H1 (cell line): ENCODE measurements around the gene MRPL42. TPM values are rescaled to one million over a fixed set of nuclear protein-coding genes. Genes with fewer than 3 reads are reported as not detected.

Experiments
- CTCF ChIA-PET: fragments of 300-600 bp; sonication (Branson Sonifier 250); formaldehyde crosslinking; loops from one replicate; lab custom pipeline; 2021; ENCODE audit not compliant: partially characterized antibody; lab: Charles Lee
- POLR2A ChIA-PET: fragments of 300-600 bp; sonication (Branson Sonifier 250); formaldehyde crosslinking; loops from one replicate; lab custom pipeline; 2021; ENCODE audit warnings: inconsistent platforms; ENCODE audit not compliant: partially characterized antibody; lab: Charles Lee
- DNase-seq, 2 experiments: peaks; one replicate each; pipeline versions ENCODE4 v3.0.0 to v3.0.0-alpha.2; 2010 to 2022; ENCODE audit warnings: low spot score in 2 of 2, low read depth in 1 of 2, mixed read lengths in 1 of 2
- FAIRE-seq: peaks from 2 replicates; lab custom pipeline; 2011; peaks lifted over from hg19 to GRCh38; lab: Jason Lieb, UNC
- H2AFZ ChIP-seq: 2 replicates; pipeline ENCODE4 v1.8.1; 2012; ENCODE audit warnings: low read length, inconsistent platforms
- H2AK5ac ChIP-seq: 2 replicates; pipeline ENCODE4 v1.6.1; 2013; ENCODE audit warnings: low read depth, low read length
- H2BK120ac ChIP-seq: replicated peaks from 2 replicates; pipeline ENCODE3; 2013; ENCODE audit warnings: low read depth, low read length, inconsistent platforms
- H2BK12ac ChIP-seq: 2 replicates; pipeline ENCODE4 v1.6.1; 2013; ENCODE audit warnings: low read depth, low read length
- H2BK15ac ChIP-seq: 2 replicates; pipeline ENCODE4 v1.6.1; 2013; ENCODE audit warnings: low read length
- H2BK20ac ChIP-seq: 2 replicates; pipeline ENCODE4 v1.6.1; 2013; ENCODE audit warnings: low read length
- H2BK5ac ChIP-seq: 2 replicates; pipeline ENCODE4 v1.6.1; 2013; ENCODE audit warnings: low read depth, low read length
- H3K14ac ChIP-seq: 2 replicates; pipeline ENCODE4 v1.6.1; 2013; ENCODE audit warnings: inconsistent platforms; ENCODE audit not compliant: insufficient read length
- H3K18ac ChIP-seq: 2 replicates; pipeline ENCODE4 v1.6.1; 2013; ENCODE audit warnings: low read length; ENCODE audit errors: extremely low read depth
- H3K23ac ChIP-seq: 2 replicates; pipeline ENCODE4 v1.6.1; 2013; ENCODE audit warnings: inconsistent platforms; ENCODE audit not compliant: insufficient read length
- H3K23me2 ChIP-seq: 2 replicates; pipeline ENCODE4 v1.6.1; 2013; ENCODE audit warnings: low read depth, low read length
- H3K27ac ChIP-seq: 2 replicates; pipeline ENCODE4 v1.6.1; 2011; ENCODE audit warnings: low read depth, low read length, inconsistent platforms
- H3K27me3 ChIP-seq, 4 experiments: replicated peaks in 1 of 4; 1 replicate in 1 of 4; 2 replicates in 3 of 4; pipeline versions ENCODE4 v1.6.1 to v1.8.1; 2011 to 2013; ENCODE audit warnings: low read length in 3 of 4, mild to moderate bottlenecking in 3 of 4, inconsistent platforms in 2 of 4, mixed read lengths in 2 of 4, moderate library complexity in 1 of 4; ENCODE audit not compliant: control insufficient read depth in 3 of 4, insufficient read depth in 3 of 4; ENCODE audit errors: extremely low read depth in 1 of 4
- H3K36me3 ChIP-seq, 4 experiments: 2 replicates each; pipeline versions ENCODE4 v1.6.1 to v1.8.1; 2011 to 2013; ENCODE audit warnings: mild to moderate bottlenecking in 4 of 4, low read length in 3 of 4, moderate library complexity in 2 of 4, control low read depth in 1 of 4, inconsistent platforms in 1 of 4; ENCODE audit not compliant: insufficient read depth in 4 of 4, control insufficient read depth in 2 of 4
- H3K4ac ChIP-seq: replicated peaks from 2 replicates; pipeline ENCODE3; 2013; ENCODE audit warnings: low read length, low read depth, mixed read lengths, inconsistent platforms; ENCODE audit not compliant: insufficient read length
- H3K4me1 ChIP-seq, 4 experiments: replicated peaks in 1 of 4; 1 replicate in 1 of 4; 2 replicates in 3 of 4; pipeline versions ENCODE4 v1.6.1 to v1.8.1; 2011 to 2013; ENCODE audit warnings: low read length in 3 of 4, inconsistent platforms in 2 of 4, mixed read lengths in 1 of 4; ENCODE audit not compliant: insufficient read depth in 4 of 4, control insufficient read depth in 3 of 4
- H3K4me2 ChIP-seq, 2 experiments: 2 replicates each; pipeline versions ENCODE4 v1.6.1 to v1.8.1; 2011 to 2013; ENCODE audit warnings: low read depth in 2 of 2, low read length in 2 of 2, control low read depth in 1 of 2, inconsistent platforms in 1 of 2, mild to moderate bottlenecking in 1 of 2; ENCODE audit not compliant: insufficient read depth in 1 of 2
- H3K4me3 ChIP-seq, 4 experiments: fragments of 200-600, 300-600 bp in 1 of 4; sonication (generic), shearing (Covaris generic), sonication (Bioruptor Twin) in 1 of 4; 2 replicates each; pipeline versions ENCODE4 v1.5.1 to v1.8.1; 2011 to 2016; ENCODE audit warnings: low read length in 4 of 4, low read depth in 3 of 4, control low read depth in 2 of 4, inconsistent platforms in 2 of 4, mild to moderate bottlenecking in 2 of 4, mixed read lengths in 1 of 4, moderate library complexity in 1 of 4; ENCODE audit not compliant: insufficient read depth in 2 of 4; ENCODE audit errors: extremely low read depth in 1 of 4
- H3K56ac ChIP-seq: replicated peaks from 2 replicates; pipeline ENCODE3; 2013; ENCODE audit warnings: low read depth, mild to moderate bottlenecking, mixed read lengths, low read length, inconsistent platforms; ENCODE audit not compliant: insufficient read length
- H3K79me1 ChIP-seq: 2 replicates; pipeline ENCODE4 v1.6.1; 2013; ENCODE audit warnings: low read depth, low read length, control low read depth
- H3K79me2 ChIP-seq, 2 experiments: 2 replicates each; pipeline versions ENCODE4 v1.6.1 to v1.8.1; 2012 to 2013; ENCODE audit warnings: low read length in 2 of 2, mild to moderate bottlenecking in 2 of 2, inconsistent platforms in 1 of 2; ENCODE audit not compliant: insufficient read depth in 2 of 2, control insufficient read depth in 1 of 2
- H3K9ac ChIP-seq, 4 experiments: replicated peaks in 1 of 4; 1 replicate in 1 of 4; 2 replicates in 3 of 4; pipeline versions ENCODE4 v1.6.1 to v1.8.1; 2011 to 2013; ENCODE audit warnings: low read depth in 3 of 4, low read length in 3 of 4, control low read depth in 2 of 4, mild to moderate bottlenecking in 2 of 4, moderate library complexity in 2 of 4, inconsistent platforms in 1 of 4; ENCODE audit errors: extremely low read depth in 1 of 4
- H3K9me3 ChIP-seq, 2 experiments: 2 replicates each; pipeline versions ENCODE4 v1.6.1 to v1.8.1; 2012 to 2013; ENCODE audit warnings: mild to moderate bottlenecking in 2 of 2, moderate library complexity in 2 of 2, control low read depth in 1 of 2, inconsistent platforms in 1 of 2, low read depth in 1 of 2, low read length in 1 of 2, mixed read lengths in 1 of 2; ENCODE audit not compliant: insufficient read depth in 2 of 2
- H4K20me1 ChIP-seq, 2 experiments: replicated peaks in 1 of 2; 2 replicates each; pipeline versions ENCODE3 to v1.8.1; 2011 to 2013; ENCODE audit warnings: inconsistent platforms in 2 of 2, low read length in 2 of 2, mild to moderate bottlenecking in 1 of 2; ENCODE audit not compliant: insufficient read depth in 2 of 2, control insufficient read depth in 1 of 2
- H4K5ac ChIP-seq: 2 replicates; pipeline ENCODE4 v1.6.1; 2013; ENCODE audit warnings: low read length, low read depth, mixed read lengths, inconsistent platforms; ENCODE audit not compliant: insufficient read length
- H4K8ac ChIP-seq: 2 replicates; pipeline ENCODE4 v1.8.0; 2013; ENCODE audit warnings: mild to moderate bottlenecking, moderate library complexity, low read length, inconsistent platforms; ENCODE audit not compliant: insufficient read depth; ENCODE audit errors: extremely low read depth
- H4K91ac ChIP-seq: replicated peaks from 2 replicates; pipeline ENCODE3; 2013; ENCODE audit warnings: low read length, mixed read lengths, inconsistent platforms; ENCODE audit not compliant: insufficient read length
- ATF3 ChIP-seq: IDR thresholded peaks from 2 replicates; pipeline ENCODE4 v1.6.1; 2011; ENCODE audit warnings: low read depth, mild to moderate bottlenecking, low read length; ENCODE audit not compliant: insufficient read depth
- MAFK ChIP-seq: IDR thresholded peaks from 2 replicates; pipeline ENCODE4 v1.6.1; 2012; ENCODE audit warnings: low read depth, mild to moderate bottlenecking, improper control_type of control experiment, low read length
- TBP ChIP-seq: IDR thresholded peaks from 2 replicates; pipeline ENCODE4 v1.6.1; 2011; ENCODE audit warnings: low read depth, low read length, improper control_type of control experiment
- TCF12 ChIP-seq: IDR thresholded peaks from 2 replicates; pipeline ENCODE4 v1.6.1; 2011; ENCODE audit warnings: low read depth, mild to moderate bottlenecking, low read length
- WGBS, 2 experiments: shearing (Covaris generic) in 1 of 2; methylation state at CpG; one replicate each; pipeline versions ENCODE4 v1.1.6 to v1.1.7; 2013 to 2015; ENCODE audit warnings: low lambda C conversion rate in 2 of 2, mixed read lengths in 2 of 2, inconsistent platforms in 1 of 2, low coverage in 1 of 2, missing lambda C conversion rate in 1 of 2; ENCODE audit not compliant: insufficient replicate concordance in 2 of 2, insufficient coverage in 1 of 2, insufficient read length in 1 of 2; ENCODE audit errors: extremely low coverage in 1 of 2, missing lambda C conversion rate in 1 of 2; 5-methylcytosine and 5-hydroxymethylcytosine counted together
- polyA plus RNA-seq, 7 experiments: library from polyadenylated mRNA; depleted of rRNA in 3 of 7; stranded (reverse) in 5 of 7; unstranded in 2 of 7; fragments of >200 nt in 5 of 7; fragments of 200-250 nt in 2 of 7; gene quantifications; 1 replicate in 5 of 7; 2 replicates in 1 of 7; 4 replicates in 1 of 7; pipeline versions ENCODE4 v1.2.1 to v1.2.3, GENCODE V29; 2011 to 2013; ENCODE audit warnings: missing spikeins in 2 of 7, mixed read lengths in 2 of 7
- total RNA-seq: library from RNA; stranded (reverse); fragmentation: NEBNext Ultra II Directional; extraction: Animal tissue kit (Norgen Biotek cat#: 25700); gene quantifications from 2 replicates; pipeline ENCODE4 v1.2.1, GENCODE V29; 2021

Gene MRPL42
- total and polyA plus RNA-seq, 2 of the 8 experiments (the other 6 are each of a cell fraction or from before 2014, with no cell fraction given), result 110 to 176 TPM

GRCh38 chr12:93460003-93460402 is 7.3 kb upstream of the MRPL42 start:
- Histone ChIP-seq H3K27me3 (no peaks in the 10 kb centered on the region), H2BK20ac (no peak overlapping the region), H2AK5ac (no peak overlapping the region), H3K4me2 (no peak overlapping the region), H3K56ac (no peak overlapping the region), H4K20me1 (peaks cover 0 to 2% of the 10 kb centered on the region in 2 experiments), H4K8ac (no peak overlapping the region), H2BK120ac (no peak overlapping the region), H3K4me1 (no peaks in the 10 kb centered on the region; a peak in 1 of 7 replicates), H2BK12ac (no peak overlapping the region), H3K23ac (no peak overlapping the region), H3K4ac (no peak overlapping the region), H3K79me1 (no peaks in the 10 kb centered on the region), H3K4me3 (no peak overlapping the region), H3K9ac (no peak overlapping the region), H3K9me3 (no peaks in the 10 kb centered on the region), H3K79me2 (no peaks in the 10 kb centered on the region), H3K14ac (no peak overlapping the region), H2AFZ (0 out of 2 replicates have a peak overlapping the region, but pooled peaks have one; percentile 75), H2BK15ac (no peak overlapping the region), H4K5ac (no peak overlapping the region), H3K27ac (no peak overlapping the region), H3K23me2 (no peaks in the 10 kb centered on the region; the same call in 1 of the 2 replicates), H4K91ac (no peak overlapping the region), H3K18ac (no peak overlapping the region), H3K36me3 (no peaks in the 10 kb centered on the region), H2BK5ac (no peak overlapping the region)
- ChIA-PET CTCF (interaction anchor here (0.7 to 0.9 kb wide), 3 partner anchors 39 to 62 kb away, joined by 3 to 4 read pairs (median 3); no protein-coding TSS in a partner anchor), POLR2A (interaction anchor here (1.2 to 2.2 kb wide), 2 partner anchors 18 to 23 kb away, joined by 4 to 8 read pairs; partner anchors contain the start of gene UBE2N)
- WGBS, 2 experiments, result 58% methylated on average over 4 of the region's 6 CpGs; no CpG with 5 or more reads in 1 of the 2 experiments
- DNase-seq (no peak), FAIRE-seq (no peak)
- TF ChIP-seq TCF12 (no peak), TBP (no peak), ATF3 (no peak), MAFK (no peak)
